ENCODE results near the gene KIF26B. TPM values are rescaled to one million over a fixed set of nuclear protein-coding genes. Genes with fewer than 3 reads are reported as not detected.
A peak's percentile ranks its signal among the peaks of the same experiment; 100 is the strongest.

KIF26B gene
- total and polyA plus RNA-seq, 2 donors, result 0.43 to 1.6 TPM

DNA sequence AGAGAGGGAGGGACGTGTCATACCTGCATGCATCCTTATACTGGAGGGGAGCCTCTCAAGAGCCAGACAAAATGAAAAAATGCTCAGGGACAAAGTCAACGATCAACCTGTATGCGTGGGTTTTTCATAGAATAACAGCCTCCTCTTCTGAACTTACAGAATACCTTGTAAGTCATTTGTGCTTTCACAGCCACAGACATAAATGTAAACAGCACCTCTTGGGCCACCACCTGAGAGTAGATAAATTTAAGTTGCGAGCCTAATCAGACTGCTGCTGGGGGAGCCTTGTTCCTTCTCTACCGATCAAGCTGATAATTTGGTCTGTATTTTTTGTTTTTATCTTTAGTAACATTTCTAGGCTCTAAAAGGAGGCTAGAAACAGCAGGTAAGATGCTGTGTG, 223.1 kb downstream of the KIF26B start:
- peaks cover 0 to 4% of the 10 kb centered on the region in 2 donors for H3K9me3 ChIP-seq (ENCODE audit: control insufficient read depth in 2 of 2, insufficient read depth in 1 of 2, low read length in 1 of 2)
- no peak overlapping the region for H3K4me3 ChIP-seq (ENCODE audit: low read length in 2 of 2)
- H3K27ac ChIP-seq (ENCODE audit: low read depth in 1 of 2, low read length in 1 of 2), result peak overlapping the region in 1 of 2 donors; percentile 77
- H3K36me3 ChIP-seq (ENCODE audit: control insufficient read depth in 2 of 2, insufficient read depth in 2 of 2, low read length in 1 of 2), result no peaks in the 10 kb centered on the region
- no peaks in the 10 kb centered on the region for H3K27me3 ChIP-seq (ENCODE audit: control insufficient read depth in 2 of 2, insufficient read depth in 1 of 2, low read length in 1 of 2)
- H3K4me1 ChIP-seq (ENCODE audit: control insufficient read depth in 2 of 2, insufficient read depth in 2 of 2, low read length in 2 of 2), result peaks cover 17 to 31% of the 10 kb centered on the region in 2 donors
- peak in 3 of 9 donors; percentile 10 to 37 (median 32) for DNase-seq (ENCODE audit: low read depth in 6 of 9, low spot score in 9 of 9)
- 9% methylated on average over 5 of the region's 5 CpGs for WGBS

DNA sequence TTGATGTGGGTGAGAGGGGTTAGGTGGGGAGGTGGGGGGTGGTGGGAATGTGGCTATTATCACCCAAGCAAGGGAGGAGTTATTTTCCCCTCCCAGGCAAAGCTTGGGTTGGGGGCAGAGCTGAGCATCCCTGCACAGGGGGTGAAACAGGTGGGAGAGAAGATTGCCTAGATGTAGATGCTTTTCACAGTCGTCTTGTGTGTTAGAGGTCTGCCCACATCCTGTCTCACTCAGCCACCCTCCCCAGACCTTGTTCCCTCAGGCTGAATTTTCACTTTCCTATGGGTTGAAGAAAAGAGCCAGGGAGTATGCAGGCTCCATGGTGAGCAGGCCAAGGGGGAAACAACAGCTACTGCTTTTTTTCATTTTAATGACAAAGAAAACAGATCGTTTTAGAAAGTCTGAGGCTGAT, 223.5 kb downstream of the KIF26B start:
- peaks cover 0 to 4% of the 10 kb centered on the region in 2 donors for H3K9me3 ChIP-seq (ENCODE audit: control insufficient read depth in 2 of 2, insufficient read depth in 1 of 2, low read length in 1 of 2)
- no peaks in the 10 kb centered on the region for H3K27me3 ChIP-seq (ENCODE audit: control insufficient read depth in 2 of 2, insufficient read depth in 1 of 2, low read length in 1 of 2)
- peak; percentile 54 to 89 (median 70) for DNase-seq (ENCODE audit: low read depth in 6 of 9, low spot score in 9 of 9)
- 5% methylated on average over 2 of the region's 2 CpGs for WGBS
- peak overlapping the region; percentile 19 to 77 for H3K27ac ChIP-seq (ENCODE audit: low read depth in 1 of 2, low read length in 1 of 2)
- H3K4me1 ChIP-seq (ENCODE audit: control insufficient read depth in 2 of 2, insufficient read depth in 2 of 2, low read length in 2 of 2), result peaks cover 17 to 34% of the 10 kb centered on the region in 2 donors
- H3K36me3 ChIP-seq (ENCODE audit: control insufficient read depth in 2 of 2, insufficient read depth in 2 of 2, low read length in 1 of 2), result no peaks in the 10 kb centered on the region
- no peak overlapping the region for H3K4me3 ChIP-seq (ENCODE audit: low read length in 2 of 2)

DNA sequence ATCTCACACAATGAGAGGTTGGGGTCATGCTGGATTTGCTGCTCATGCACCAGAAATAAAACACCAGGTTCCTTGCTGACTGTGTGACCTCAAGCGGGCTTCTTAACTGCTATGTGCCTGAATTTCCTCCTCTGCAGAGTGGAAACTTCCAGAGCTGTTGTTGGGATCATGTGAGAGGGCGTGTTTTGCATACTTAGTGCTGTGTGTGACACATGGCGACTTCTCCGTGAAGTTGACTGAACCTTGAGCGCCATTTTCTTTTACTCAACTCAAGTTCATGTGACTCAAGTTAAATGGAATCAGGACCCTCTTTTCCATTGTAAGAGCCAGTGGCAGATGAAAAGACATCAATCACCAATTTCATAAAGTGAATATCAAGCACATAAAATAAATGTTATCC, 224.0 kb downstream of the KIF26B start:
- Histone ChIP-seq H3K27me3 (ENCODE audit: control insufficient read depth in 2 of 2, insufficient read depth in 1 of 2, low read length in 1 of 2) (no peaks in the 10 kb centered on the region), H3K9me3 (ENCODE audit: control insufficient read depth in 2 of 2, insufficient read depth in 1 of 2, low read length in 1 of 2) (peaks cover 0 to 4% of the 10 kb centered on the region in 2 donors), H3K4me1 (ENCODE audit: control insufficient read depth in 2 of 2, insufficient read depth in 2 of 2, low read length in 2 of 2) (peaks cover 17 to 39% of the 10 kb centered on the region in 2 donors), H3K4me3 (ENCODE audit: low read length in 2 of 2) (no peak overlapping the region), H3K36me3 (ENCODE audit: control insufficient read depth in 2 of 2, insufficient read depth in 2 of 2, low read length in 1 of 2) (no peaks in the 10 kb centered on the region), H3K27ac (ENCODE audit: low read depth in 1 of 2, low read length in 1 of 2) (peak overlapping the region; percentile 19 to 77)
- DNase-seq (ENCODE audit: low read depth in 6 of 9, low spot score in 9 of 9), result peak in 2 of 9 donors; percentile 8 to 10
- 92% methylated on average over 5 of the region's 5 CpGs for WGBS

DNA sequence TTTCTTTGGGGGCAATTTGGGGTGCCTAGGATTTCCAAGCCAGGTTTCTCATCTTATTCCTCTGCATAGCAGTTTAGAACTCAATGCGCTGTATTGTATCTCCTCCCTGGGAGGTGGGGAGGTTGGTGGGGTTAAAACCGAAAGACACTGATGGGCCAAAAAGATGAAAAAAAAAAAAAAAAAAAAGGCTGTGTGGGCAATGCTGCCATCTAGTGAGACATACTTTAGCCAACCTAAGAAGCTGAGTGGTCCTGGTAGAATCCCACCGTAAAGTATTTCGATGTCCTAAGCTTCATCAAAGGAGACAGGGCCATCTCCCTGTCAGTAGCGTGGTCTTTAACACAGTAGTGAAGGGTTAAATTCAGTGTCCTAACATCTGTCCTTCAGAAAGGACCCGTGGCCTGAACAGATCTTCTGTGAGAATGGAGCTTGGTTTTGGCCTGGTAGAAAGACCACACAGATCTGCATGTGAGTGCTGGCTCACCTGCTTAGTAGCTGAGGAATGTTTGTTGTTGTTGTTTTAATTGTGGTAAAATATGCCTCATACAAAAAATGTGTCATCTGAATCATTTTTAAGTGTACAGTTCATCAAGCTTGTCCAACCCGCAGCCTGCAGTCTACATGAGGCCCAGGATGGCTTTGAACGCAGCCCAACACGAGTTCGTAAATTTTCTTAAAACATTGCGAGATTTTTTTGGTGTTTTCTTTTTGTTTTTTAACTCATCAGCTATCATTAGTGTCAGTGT, 226.2 kb downstream of the KIF26B start:
- no peaks in the 10 kb centered on the region for H3K36me3 ChIP-seq (ENCODE audit: control insufficient read depth in 2 of 2, insufficient read depth in 2 of 2, low read length in 1 of 2)
- peak in 3 of 9 donors; percentile 23 to 68 (median 41) for DNase-seq (ENCODE audit: low read depth in 6 of 9, low spot score in 9 of 9)
- H3K4me1 ChIP-seq (ENCODE audit: control insufficient read depth in 2 of 2, insufficient read depth in 2 of 2, low read length in 2 of 2), result peaks cover 17 to 45% of the 10 kb centered on the region in 2 donors
- H3K27me3 ChIP-seq (ENCODE audit: control insufficient read depth in 2 of 2, insufficient read depth in 1 of 2, low read length in 1 of 2), result no peaks in the 10 kb centered on the region
- WGBS, result 87% methylated on average over 11 of the region's 11 CpGs
- peaks cover 0 to 4% of the 10 kb centered on the region in 2 donors for H3K9me3 ChIP-seq (ENCODE audit: control insufficient read depth in 2 of 2, insufficient read depth in 1 of 2, low read length in 1 of 2)
- H3K27ac ChIP-seq (ENCODE audit: low read depth in 1 of 2, low read length in 1 of 2), result no peak overlapping the region
- no peak overlapping the region for H3K4me3 ChIP-seq (ENCODE audit: low read length in 2 of 2)

DNA sequence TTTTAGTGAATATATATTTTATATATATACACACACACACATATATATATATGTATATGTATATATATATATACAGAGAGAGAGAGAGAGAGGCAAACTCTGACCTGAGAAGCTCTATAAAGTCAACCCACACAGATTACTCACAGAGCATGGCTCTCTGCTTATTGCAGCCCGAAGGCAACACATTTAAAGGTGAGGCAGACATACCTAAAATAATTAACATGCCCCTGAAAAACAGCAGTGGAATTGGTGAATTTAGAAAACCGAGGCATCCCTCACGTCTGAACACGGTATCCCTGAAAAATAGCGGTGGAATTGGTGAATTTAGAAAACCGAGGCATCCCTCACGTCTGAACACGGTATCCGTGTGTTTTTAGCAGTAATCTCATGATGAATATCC, 228.2 kb downstream of the KIF26B start:
- no peak overlapping the region for H3K4me3 ChIP-seq (ENCODE audit: low read length in 2 of 2)
- H3K36me3 ChIP-seq (ENCODE audit: control insufficient read depth in 2 of 2, insufficient read depth in 2 of 2, low read length in 1 of 2), result no peaks in the 10 kb centered on the region
- H3K4me1 ChIP-seq (ENCODE audit: control insufficient read depth in 2 of 2, insufficient read depth in 2 of 2, low read length in 2 of 2), result peaks cover 9 to 34% of the 10 kb centered on the region in 2 donors
- no peak for DNase-seq (ENCODE audit: low read depth in 6 of 9, low spot score in 9 of 9)
- H3K27me3 ChIP-seq (ENCODE audit: control insufficient read depth in 2 of 2, insufficient read depth in 1 of 2, low read length in 1 of 2), result no peaks in the 10 kb centered on the region
- no peak overlapping the region for H3K27ac ChIP-seq (ENCODE audit: low read depth in 1 of 2, low read length in 1 of 2)
- 97% methylated on average over 9 of the region's 9 CpGs for WGBS
- peaks cover 0 to 4% of the 10 kb centered on the region in 2 donors for H3K9me3 ChIP-seq (ENCODE audit: control insufficient read depth in 2 of 2, insufficient read depth in 1 of 2, low read length in 1 of 2)

DNA sequence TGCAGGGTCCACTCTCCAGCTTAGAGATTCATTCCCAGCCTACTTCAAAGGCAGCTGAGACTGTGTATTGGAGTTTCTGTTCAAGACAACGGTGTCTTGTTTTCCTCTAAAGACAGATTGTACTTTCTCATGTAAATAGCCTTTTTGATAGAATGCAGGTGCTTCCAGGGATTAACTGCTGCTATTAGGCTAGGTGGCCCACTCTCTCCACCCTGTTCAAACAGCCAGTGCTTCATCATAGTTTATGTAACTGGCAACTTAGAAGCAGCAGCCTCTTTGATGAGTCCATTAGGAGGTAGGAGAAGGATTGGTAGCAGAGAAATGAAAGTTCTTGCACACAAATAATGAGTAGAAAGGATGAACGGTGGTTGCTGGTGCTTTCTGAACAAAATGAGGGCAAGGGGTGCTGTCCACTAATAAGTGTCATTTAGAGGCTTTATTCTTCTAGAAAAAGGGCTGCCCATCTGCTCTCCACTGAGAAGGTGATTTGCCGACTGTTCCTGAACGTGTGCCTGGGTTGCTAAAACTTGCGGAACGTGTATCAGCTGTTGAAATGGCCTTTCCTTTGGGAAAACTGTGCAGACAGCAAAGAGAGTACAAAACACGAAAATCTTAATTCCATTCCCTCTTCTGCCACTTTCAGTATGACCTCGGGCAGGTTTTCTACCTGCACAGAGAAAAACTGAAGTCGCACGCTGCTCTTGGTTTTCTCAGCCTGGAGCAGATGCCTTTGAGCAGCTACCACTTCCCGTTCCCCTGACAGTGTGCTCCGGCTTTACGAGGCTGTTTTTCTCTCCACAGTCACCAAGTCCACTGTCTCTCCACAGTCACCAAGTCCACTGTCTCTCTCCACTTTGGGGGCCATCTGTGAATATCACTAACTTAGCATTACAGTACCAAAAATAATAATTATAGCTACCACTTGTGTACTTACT, 228.9 kb downstream of the KIF26B start:
- no peak overlapping the region for H3K27ac ChIP-seq (ENCODE audit: low read depth in 1 of 2, low read length in 1 of 2)
- peaks cover 0 to 4% of the 10 kb centered on the region in 2 donors for H3K9me3 ChIP-seq (ENCODE audit: control insufficient read depth in 2 of 2, insufficient read depth in 1 of 2, low read length in 1 of 2)
- no peaks in the 10 kb centered on the region for H3K27me3 ChIP-seq (ENCODE audit: control insufficient read depth in 2 of 2, insufficient read depth in 1 of 2, low read length in 1 of 2)
- DNase-seq (ENCODE audit: low read depth in 6 of 9, low spot score in 9 of 9), result peak in 3 of 9 donors; percentile 13 to 49 (median 32)
- no peaks in the 10 kb centered on the region for H3K36me3 ChIP-seq (ENCODE audit: control insufficient read depth in 2 of 2, insufficient read depth in 2 of 2, low read length in 1 of 2)
- 59% methylated on average over 13 of the region's 13 CpGs for WGBS
- H3K4me1 ChIP-seq (ENCODE audit: control insufficient read depth in 2 of 2, insufficient read depth in 2 of 2, low read length in 2 of 2), result peaks cover 2 to 31% of the 10 kb centered on the region in 2 donors
- H3K4me3 ChIP-seq (ENCODE audit: low read length in 2 of 2), result no peak overlapping the region

DNA sequence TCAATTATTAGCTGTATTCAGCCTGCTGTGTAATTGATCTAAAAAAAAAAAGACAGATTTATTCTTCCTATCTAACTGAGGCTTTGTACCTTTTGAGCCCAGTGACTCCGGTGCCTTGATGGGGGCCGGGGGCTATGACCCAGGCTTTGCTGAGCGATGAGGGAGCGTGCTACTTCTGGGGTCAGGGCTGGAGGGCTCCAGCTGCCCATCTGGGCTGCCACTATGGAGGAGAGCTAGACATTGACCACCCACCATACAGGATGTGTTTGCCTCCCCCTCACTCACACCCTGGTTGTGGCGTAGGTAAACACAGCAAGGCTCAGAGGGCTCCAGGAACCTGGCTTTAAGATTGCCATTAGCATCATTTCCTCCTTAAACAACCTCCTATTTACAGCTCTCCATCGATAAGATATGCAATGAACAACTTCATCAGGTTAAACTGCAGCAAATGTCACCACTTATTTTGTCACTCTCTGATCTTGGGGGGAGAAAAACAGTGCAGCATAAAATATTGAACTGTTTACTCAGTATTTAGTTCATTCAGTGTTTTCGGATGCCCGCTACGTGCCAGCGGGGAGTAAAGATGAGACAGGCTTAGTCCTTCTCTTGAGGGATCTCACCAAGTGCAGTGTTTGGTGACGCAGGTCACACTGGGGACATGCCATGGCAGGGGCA, 231.6 kb downstream of the KIF26B start:
- 94% methylated on average over 11 of the region's 11 CpGs for whole genome bisulfite sequencing
- no peaks in the 10 kb centered on the region for H3K36me3 ChIP-seq (ENCODE audit: control insufficient read depth in 2 of 2, insufficient read depth in 2 of 2, low read length in 1 of 2)
- no peaks in the 10 kb centered on the region for H3K27me3 ChIP-seq (ENCODE audit: control insufficient read depth in 2 of 2, insufficient read depth in 1 of 2, low read length in 1 of 2)
- no peak for DNase-seq (ENCODE audit: low read depth in 6 of 9, low spot score in 9 of 9)
- H3K9me3 ChIP-seq (ENCODE audit: control insufficient read depth in 2 of 2, insufficient read depth in 1 of 2, low read length in 1 of 2), result no peaks in the 10 kb centered on the region
- no peak overlapping the region for H3K27ac ChIP-seq (ENCODE audit: low read depth in 1 of 2, low read length in 1 of 2)
- H3K4me1 ChIP-seq (ENCODE audit: control insufficient read depth in 2 of 2, insufficient read depth in 2 of 2, low read length in 2 of 2), result peaks cover 0 to 19% of the 10 kb centered on the region in 2 donors
- H3K4me3 ChIP-seq (ENCODE audit: low read length in 2 of 2), result no peak overlapping the region

DNA sequence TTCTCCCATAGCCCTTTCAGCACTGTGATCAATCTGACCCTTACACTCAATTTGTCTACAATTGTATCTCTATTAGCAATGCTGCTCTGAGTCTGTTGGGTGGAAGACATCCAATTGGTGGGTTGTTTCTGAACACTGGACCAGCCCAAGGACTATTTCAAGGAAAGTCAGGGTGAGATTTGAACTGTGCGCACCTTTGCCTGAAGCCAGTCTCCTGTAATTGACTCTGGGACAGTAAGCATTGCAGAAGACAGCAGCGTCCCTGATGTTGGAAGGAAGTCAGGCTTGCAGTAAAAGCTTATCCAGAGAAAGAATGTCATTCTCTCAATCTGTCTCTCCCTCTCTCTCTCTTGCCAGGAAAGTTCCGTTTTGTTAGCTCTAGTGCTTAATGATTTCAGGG, 233.9 kb downstream of the KIF26B start:
- H3K36me3 ChIP-seq (ENCODE audit: control insufficient read depth in 2 of 2, insufficient read depth in 2 of 2, low read length in 1 of 2), result no peaks in the 10 kb centered on the region
- H3K4me3 ChIP-seq (ENCODE audit: low read length in 2 of 2), result no peak overlapping the region
- H3K27me3 ChIP-seq (ENCODE audit: control insufficient read depth in 2 of 2, insufficient read depth in 1 of 2, low read length in 1 of 2), result no peaks in the 10 kb centered on the region
- H3K9me3 ChIP-seq (ENCODE audit: control insufficient read depth in 2 of 2, insufficient read depth in 1 of 2, low read length in 1 of 2), result peaks cover 0 to 6% of the 10 kb centered on the region in 2 donors
- WGBS, result 94% methylated on average over 3 of the region's 3 CpGs
- no peak for DNase-seq (ENCODE audit: low read depth in 6 of 9, low spot score in 9 of 9)
- H3K27ac ChIP-seq (ENCODE audit: low read depth in 1 of 2, low read length in 1 of 2), result no peak overlapping the region
- H3K4me1 ChIP-seq (ENCODE audit: control insufficient read depth in 2 of 2, insufficient read depth in 2 of 2, low read length in 2 of 2), result peaks cover 1 to 19% of the 10 kb centered on the region in 2 donors

Measured in thymus (tissue), 11 donors.